ENCODE measurements around the gene ABCF3.

ABCF3 gene

GRCh38 chr3:184230603-184231528, 44.9 kb downstream of the ABCF3 start:
- DNase-seq (ENCODE audit: low read depth) = no peak

GRCh38 chr3:184231671-184232070, 45.7 kb downstream of the ABCF3 start:
- no peak for DNase-seq (ENCODE audit: low read depth)

- no peak for DNase-seq (ENCODE audit: low read depth)
Measured at GRCh38 chr3:184233127-184233843, 47.3 kb downstream of the ABCF3 start.

GRCh38 chr3:184234224-184234623, 48.2 kb downstream of the ABCF3 start:
- DNase-seq (ENCODE audit: low read depth) = no peak

- no peak for DNase-seq (ENCODE audit: low read depth)
Measured at GRCh38 chr3:184234671-184235380, 48.8 kb downstream of the ABCF3 start.

- DNase-seq (ENCODE audit: low read depth) = no peak
Measured at GRCh38 chr3:184235381-184236032, 49.5 kb downstream of the ABCF3 start.

- no peak for DNase-seq (ENCODE audit: low read depth)
Measured at GRCh38 chr3:184236033-184236410, 50.0 kb downstream of the ABCF3 start.

GRCh38 chr3:184236636-184237035, 50.6 kb downstream of the ABCF3 start:
- DNase-seq (ENCODE audit: low read depth) = no peak

GRCh38 chr3:184237211-184237610, 51.2 kb downstream of the ABCF3 start:
- no peak for DNase-seq (ENCODE audit: low read depth)

GRCh38 chr3:184237807-184238206, 51.8 kb downstream of the ABCF3 start:
- DNase-seq (ENCODE audit: low read depth) = no peak

- DNase-seq (ENCODE audit: low read depth) = no peak
Measured at GRCh38 chr3:184238246-184238818, 52.3 kb downstream of the ABCF3 start.

- no peak for DNase-seq (ENCODE audit: low read depth)
Measured at GRCh38 chr3:184239221-184239620, 53.2 kb downstream of the ABCF3 start.

GRCh38 chr3:184239708-184240107, 53.7 kb downstream of the ABCF3 start:
- DNase-seq (ENCODE audit: low read depth) = no peak

GRCh38 chr3:184240384-184241140, 54.6 kb downstream of the ABCF3 start:
- no peak for DNase-seq (ENCODE audit: low read depth)

GRCh38 chr3:184241141-184241446, 55.1 kb downstream of the ABCF3 start:
- DNase-seq (ENCODE audit: low read depth) = no peak

- DNase-seq (ENCODE audit: low read depth) = no peak
Measured at GRCh38 chr3:184241447-184242296, 55.7 kb downstream of the ABCF3 start.

GRCh38 chr3:184242297-184242685, 56.3 kb downstream of the ABCF3 start:
- no peak for DNase-seq (ENCODE audit: low read depth)
